Large intestine (tissue), 3 donors: ENCODE measurements around the gene SMARCC1. TPM values are rescaled to one million over a fixed set of nuclear protein-coding genes. Genes with fewer than 3 reads are reported as not detected.
A peak's percentile ranks its signal among the peaks of the same experiment; 100 is the strongest.
"Not testable (repeated sequence)": the region's sequence is repeated elsewhere in the genome, so short reads cannot be mapped to it uniquely, and the experiment has no call there.

Experiments
- DNase-seq, 2 donors: peaks; one replicate each; pipeline versions ENCODE4 v3.0.0 to v3.0.0-alpha.2; 2013
- H3K27ac ChIP-seq: one replicate; pipeline ENCODE4 v1.5.1; 2013; ENCODE audit warnings: low read length
- H3K27me3 ChIP-seq: 2 replicates; pipeline ENCODE4 v1.6.1; 2013; ENCODE audit warnings: low read length; ENCODE audit not compliant: control insufficient read depth, insufficient read depth
- H3K36me3 ChIP-seq: 2 replicates; pipeline ENCODE4 v1.6.1; 2013; ENCODE audit warnings: low read length; ENCODE audit not compliant: control insufficient read depth, insufficient read depth
- H3K4me1 ChIP-seq: one replicate; pipeline ENCODE4 v1.6.1; 2013; ENCODE audit warnings: low read length; ENCODE audit not compliant: control insufficient read depth, insufficient read depth
- H3K4me3 ChIP-seq: one replicate; pipeline ENCODE4 v1.5.1; 2013; ENCODE audit warnings: low read length
- H3K9me3 ChIP-seq: one replicate; pipeline ENCODE4 v1.6.1; 2013; ENCODE audit warnings: mild to moderate bottlenecking, low read depth, low read length, moderate library complexity; ENCODE audit not compliant: control insufficient read depth
- WGBS: methylation state at CpG from one replicate; pipeline ENCODE4 v1.1.5; 2013; ENCODE audit warnings: low lambda C conversion rate; ENCODE audit not compliant: insufficient coverage; 5-methylcytosine and 5-hydroxymethylcytosine counted together
- polyA plus RNA-seq: library from polyadenylated mRNA; unstranded; fragments of 120-200 nt; gene quantifications from one replicate; pipeline ENCODE4 v1.2.1, GENCODE V29; 2013

The SMARCC1 gene
- polyA plus RNA-seq, 1 donor = 49.0 TPM

DNA sequence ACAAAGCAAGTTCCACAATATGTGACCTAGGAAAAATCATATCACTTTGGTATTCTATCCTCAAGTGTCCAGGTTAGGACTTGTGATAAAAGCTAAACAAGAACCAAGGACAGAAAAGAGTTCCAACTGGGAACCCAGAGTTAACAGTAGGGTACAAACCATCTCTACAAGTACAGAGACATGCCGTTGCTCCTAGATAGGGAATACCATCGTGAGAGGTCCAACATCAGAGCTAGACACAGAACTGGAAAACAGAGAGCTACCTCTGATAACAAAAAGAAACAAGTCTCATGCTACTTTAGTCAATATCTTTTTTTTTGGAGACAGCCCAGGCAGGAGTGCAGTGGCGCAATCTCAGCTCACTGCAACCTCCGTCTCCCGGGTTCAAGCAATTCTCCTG lies 37.8 kb downstream of the SMARCC1 start:
- Histone ChIP-seq H3K36me3 (peaks cover 15% of the 10 kb centered on the region), H3K27ac (no peak overlapping the region), H3K4me1 (no peaks in the 10 kb centered on the region), H3K9me3 (no peaks in the 10 kb centered on the region), H3K27me3 (no peaks in the 10 kb centered on the region), H3K4me3 (no peak overlapping the region)
- no peak for DNase-seq
- WGBS = no CpG with 5 or more reads among the region's 5 CpGs

DNA sequence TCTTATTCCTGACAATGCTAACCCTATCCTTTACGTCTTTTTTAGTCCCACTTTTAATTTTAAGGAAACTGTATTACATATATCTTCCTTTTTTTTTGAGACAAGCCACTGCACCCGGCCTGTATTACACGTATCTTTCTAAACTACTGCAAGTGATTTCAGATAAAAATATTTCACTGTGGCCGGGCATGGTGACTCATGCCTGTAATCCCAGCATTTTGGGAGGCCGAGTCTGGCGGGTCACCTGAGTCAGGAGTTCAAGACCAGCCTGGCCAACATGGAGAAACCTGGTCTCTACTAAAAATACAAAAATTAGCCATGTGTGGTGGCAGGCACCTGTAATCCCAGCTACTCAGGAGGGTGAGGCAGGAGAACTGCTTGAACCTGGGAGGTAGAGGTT lies 38.3 kb downstream of the SMARCC1 start:
- H3K36me3 ChIP-seq = peaks cover 13% of the 10 kb centered on the region
- not testable (repeated sequence) for H3K4me3 ChIP-seq, H3K9me3 ChIP-seq, H3K27ac ChIP-seq, H3K4me1 ChIP-seq, H3K27me3 ChIP-seq, DNase-seq
- 88% methylated on average over 1 of the region's 6 CpGs for WGBS

DNA sequence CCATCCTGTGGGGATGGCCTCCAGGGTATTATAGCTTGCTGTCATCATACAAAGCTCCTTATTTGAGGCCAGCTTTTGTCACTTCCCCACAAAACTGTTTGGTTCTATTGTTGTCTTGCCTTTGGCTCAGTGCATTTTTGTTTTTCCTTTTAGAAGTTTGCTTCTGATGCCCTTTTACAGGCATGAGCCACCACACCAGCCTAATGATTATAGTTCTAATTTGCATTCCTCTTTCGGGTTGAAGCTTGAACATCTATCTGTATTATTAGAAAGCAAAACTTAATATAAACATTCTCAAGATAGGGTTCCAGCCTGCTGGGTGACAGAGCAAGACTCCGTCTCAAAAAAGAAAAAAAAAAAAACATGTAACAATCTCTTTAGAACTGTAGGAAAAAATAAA lies 39.8 kb downstream of the SMARCC1 start:
- 88% methylated on average over 2 of the region's 2 CpGs for whole genome bisulfite sequencing

DNA sequence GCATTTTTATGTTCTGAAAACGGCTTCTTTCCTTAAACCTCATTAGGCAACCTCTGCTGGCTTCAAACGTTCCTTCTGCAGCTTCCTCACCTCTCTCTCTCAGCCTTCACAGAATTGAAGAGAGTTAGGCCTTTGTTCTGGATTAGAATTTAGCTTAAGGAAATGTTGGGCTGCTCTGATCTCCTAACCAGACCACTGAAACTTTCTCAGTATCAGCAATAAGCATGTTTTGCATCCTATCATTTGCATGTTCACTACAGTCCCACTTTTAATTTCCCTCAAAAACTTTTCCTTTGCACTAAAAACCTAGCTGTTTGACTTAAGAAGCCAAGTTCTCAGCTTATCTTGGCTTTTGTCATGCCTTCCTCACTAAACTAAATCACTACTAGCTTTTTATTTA lies 49.5 kb downstream of the SMARCC1 start:
- H3K27ac ChIP-seq = no peak overlapping the region
- H3K4me1 ChIP-seq = no peaks in the 10 kb centered on the region
- DNase-seq = no peak
- no peak overlapping the region for H3K4me3 ChIP-seq
- H3K9me3 ChIP-seq = no peaks in the 10 kb centered on the region
- 100% methylated on average over 1 of the region's 2 CpGs for WGBS
- H3K36me3 ChIP-seq = peaks cover 71% of the 10 kb centered on the region
- no peaks in the 10 kb centered on the region for H3K27me3 ChIP-seq

More for the DNA sequence above, 39.8 kb downstream of the SMARCC1 start:
- H3K27ac ChIP-seq = no peak overlapping the region
- no peak overlapping the region for H3K4me3 ChIP-seq
- H3K36me3 ChIP-seq = peaks cover 16% of the 10 kb centered on the region
- no peak for DNase-seq
- no peaks in the 10 kb centered on the region for H3K4me1 ChIP-seq
- no peaks in the 10 kb centered on the region for H3K27me3 ChIP-seq
- H3K9me3 ChIP-seq = no peaks in the 10 kb centered on the region

DNA sequence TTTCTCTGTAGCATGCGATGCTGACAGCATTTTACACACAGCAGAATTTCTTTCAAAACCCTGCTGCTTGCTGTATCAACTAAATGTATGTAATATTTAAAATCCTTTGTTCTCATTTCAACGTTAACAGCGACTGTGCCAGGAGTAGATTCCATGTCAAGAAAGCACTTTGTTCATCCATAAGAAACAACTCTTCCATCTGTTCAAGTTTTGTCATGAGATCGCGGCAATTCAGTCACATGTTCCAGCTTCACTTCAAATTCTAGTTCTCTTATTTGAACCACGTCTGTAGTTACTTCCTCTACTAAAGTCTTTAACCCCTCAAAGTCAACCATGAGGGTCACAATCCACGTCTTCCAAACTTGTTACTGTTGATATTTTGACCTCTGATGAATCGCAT lies 50.6 kb downstream of the SMARCC1 start:
- 100% methylated on average over 3 of the region's 8 CpGs for WGBS
- no peak for DNase-seq
- Histone ChIP-seq H3K36me3 (peaks cover 72% of the 10 kb centered on the region), H3K27ac (no peak overlapping the region), H3K27me3 (no peaks in the 10 kb centered on the region), H3K9me3 (no peaks in the 10 kb centered on the region), H3K4me3 (no peak overlapping the region), H3K4me1 (no peaks in the 10 kb centered on the region)

DNA sequence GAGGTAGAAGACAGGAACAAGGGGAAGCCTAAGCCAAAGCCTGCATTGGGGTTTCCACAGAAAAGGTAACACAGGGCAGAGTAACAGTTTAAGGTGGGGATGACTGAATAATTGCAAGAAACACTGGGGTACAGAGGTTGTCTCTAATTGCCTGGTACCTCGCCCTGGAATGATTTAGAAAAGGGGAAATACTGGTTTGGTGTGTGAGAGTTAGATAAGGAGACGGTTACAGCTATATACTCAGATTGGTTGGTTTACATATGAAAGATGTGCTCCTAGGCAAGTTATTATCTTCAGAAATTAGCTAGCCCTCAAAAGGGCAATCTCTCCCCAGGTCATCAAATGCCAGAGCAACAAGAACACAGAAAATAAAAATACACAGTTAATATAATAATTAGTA lies 58.8 kb downstream of the SMARCC1 start:
- peak; percentile 16 to 67 for DNase-seq
- no CpG with 5 or more reads among the region's 2 CpGs for WGBS
- H3K4me1 ChIP-seq = peaks cover 5% of the 10 kb centered on the region

DNA sequence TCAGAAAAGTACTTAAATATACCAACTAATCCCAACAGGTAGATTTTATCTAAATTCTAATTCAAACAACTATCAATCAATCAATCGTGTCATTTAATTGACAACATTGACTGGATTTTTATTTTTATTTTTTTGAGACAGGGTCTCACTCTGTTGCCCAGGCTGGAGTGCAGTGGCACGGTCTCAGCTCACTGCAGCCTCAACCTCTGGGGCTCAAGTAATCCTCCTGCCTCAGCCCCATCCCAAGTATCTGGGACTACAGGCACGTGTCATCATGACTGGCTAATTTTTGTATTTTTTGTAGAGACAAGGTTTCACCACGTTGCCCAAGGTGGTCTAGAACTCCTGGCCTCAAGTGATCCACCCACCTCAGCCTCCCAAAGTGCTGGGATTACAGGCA lies 64.2 kb downstream of the SMARCC1 start:
- H3K27ac ChIP-seq, H3K4me1 ChIP-seq, H3K9me3 ChIP-seq, H3K4me3 ChIP-seq, H3K27me3 ChIP-seq, DNase-seq: not testable (repeated sequence)
- 100% methylated on average over 1 of the region's 4 CpGs for WGBS
- peaks cover 46% of the 10 kb centered on the region for H3K36me3 ChIP-seq

More for the DNA sequence above, 58.8 kb downstream of the SMARCC1 start:
- no peaks in the 10 kb centered on the region for H3K27me3 ChIP-seq
- H3K9me3 ChIP-seq = no peaks in the 10 kb centered on the region
- H3K4me3 ChIP-seq = no peak overlapping the region
- no peak overlapping the region for H3K27ac ChIP-seq
- H3K36me3 ChIP-seq = peaks cover 44% of the 10 kb centered on the region

DNA sequence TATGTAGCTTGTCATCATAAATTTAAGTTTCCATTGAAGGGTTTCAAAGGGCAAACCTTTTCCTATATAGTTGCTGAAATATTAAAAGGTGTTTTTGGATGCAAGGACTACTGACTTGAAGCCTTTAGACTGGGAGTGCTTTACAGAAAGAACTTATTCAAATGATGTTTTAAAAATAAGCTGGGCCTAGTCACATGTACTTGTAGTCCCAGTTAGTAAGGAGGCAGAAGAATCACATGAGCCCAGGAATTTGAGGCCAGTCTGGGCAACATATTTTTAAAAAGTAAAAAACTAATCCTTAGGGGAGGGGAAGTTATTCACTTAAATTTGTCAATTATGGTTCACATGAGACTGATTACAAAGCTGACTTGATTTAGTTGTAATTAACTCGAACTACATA lies 65.0 kb downstream of the SMARCC1 start:
- no CpG with 5 or more reads among the region's 1 CpG for WGBS

DNA sequence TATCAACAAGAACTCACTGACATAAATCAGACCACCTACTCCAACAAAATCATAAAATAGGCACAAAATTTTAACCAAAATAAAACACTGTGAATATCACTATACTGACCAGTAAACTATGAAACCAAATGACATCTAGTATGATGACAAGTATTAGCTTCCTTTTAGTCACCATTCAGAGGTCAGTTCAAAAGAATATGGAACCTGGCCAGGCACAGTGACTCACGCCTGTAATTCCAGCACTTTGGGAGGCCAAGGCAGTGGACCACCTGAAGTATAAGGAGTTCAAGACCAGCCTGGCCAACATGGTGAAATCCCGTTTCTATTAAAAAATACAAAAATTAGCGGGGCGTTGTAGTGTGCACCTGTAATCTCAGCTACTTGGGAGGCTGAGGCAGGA lies 65.8 kb downstream of the SMARCC1 start:
- Histone ChIP-seq H3K4me3 (no peak overlapping the region), H3K36me3 (peaks cover 53% of the 10 kb centered on the region), H3K27ac (no peak overlapping the region), H3K9me3 (no peaks in the 10 kb centered on the region), H3K27me3 (no peaks in the 10 kb centered on the region), H3K4me1 (no peaks in the 10 kb centered on the region)
- no CpG with 5 or more reads among the region's 4 CpGs for WGBS
- no peak for DNase-seq

More for the DNA sequence above, 65.0 kb downstream of the SMARCC1 start:
- Histone ChIP-seq H3K36me3 (peaks cover 46% of the 10 kb centered on the region), H3K4me1 (no peaks in the 10 kb centered on the region), H3K4me3 (no peak overlapping the region), H3K27ac (no peak overlapping the region), H3K9me3 (no peaks in the 10 kb centered on the region), H3K27me3 (no peaks in the 10 kb centered on the region)
- no peak for DNase-seq

DNA sequence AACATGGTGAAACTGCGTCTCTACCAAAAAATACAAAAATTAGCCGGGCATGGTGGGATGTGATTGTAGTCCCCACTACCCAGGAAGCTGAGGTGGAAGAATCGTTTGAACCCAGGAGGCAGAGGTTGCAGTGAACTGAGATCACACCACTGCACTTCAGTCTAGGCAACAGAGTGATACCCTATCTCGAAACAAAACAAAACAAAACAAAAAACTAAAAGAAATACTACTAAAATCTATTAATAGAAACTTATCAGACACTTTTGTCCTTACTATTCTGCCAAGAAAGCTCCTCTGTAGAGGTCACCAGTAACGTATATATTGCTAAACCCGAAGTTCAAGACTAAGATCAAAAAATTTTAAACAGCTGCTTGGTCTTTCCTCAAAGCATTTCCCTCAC lies 67.1 kb downstream of the SMARCC1 start:
- no peaks in the 10 kb centered on the region for H3K4me1 ChIP-seq
- DNase-seq = no peak
- no peaks in the 10 kb centered on the region for H3K9me3 ChIP-seq
- no peaks in the 10 kb centered on the region for H3K27me3 ChIP-seq
- H3K36me3 ChIP-seq = peaks cover 58% of the 10 kb centered on the region
- no peak overlapping the region for H3K4me3 ChIP-seq
- H3K27ac ChIP-seq = no peak overlapping the region
- WGBS = 100% methylated on average over 1 of the region's 6 CpGs

DNA sequence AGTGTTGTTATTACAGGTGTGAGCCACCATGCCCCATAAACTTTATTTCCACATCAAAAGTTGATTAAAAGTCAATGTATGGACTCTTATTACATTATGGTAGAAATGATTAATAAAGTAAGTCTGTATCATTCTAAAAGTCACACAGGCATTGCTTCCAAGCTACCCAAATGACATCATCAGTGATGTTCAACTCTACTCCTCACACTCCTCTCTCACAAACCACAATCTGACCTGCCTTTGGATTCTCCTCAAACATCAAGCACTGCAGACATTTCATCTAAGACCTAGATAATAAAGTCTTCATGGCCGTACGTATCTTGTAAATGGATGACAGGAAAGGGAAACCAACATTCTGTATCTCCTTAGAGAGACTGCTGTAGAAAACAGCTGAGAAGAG lies 68.0 kb downstream of the SMARCC1 start:
- H3K4me3 ChIP-seq = no peak overlapping the region
- no peaks in the 10 kb centered on the region for H3K9me3 ChIP-seq
- peaks cover 59% of the 10 kb centered on the region for H3K36me3 ChIP-seq
- H3K4me1 ChIP-seq = no peaks in the 10 kb centered on the region
- DNase-seq = no peak
- no CpG with 5 or more reads among the region's 2 CpGs for WGBS
- no peaks in the 10 kb centered on the region for H3K27me3 ChIP-seq
- no peak overlapping the region for H3K27ac ChIP-seq
